Measurements from ENCODE around the gene EIF4B.

Gene EIF4B

GRCh38 chr12:53086361-53086760 is 80.1 kb downstream of the EIF4B start:
- no peaks in the 10 kb centered on the region for H3K9me3 ChIP-seq (ENCODE audit: insufficient read depth, low read length, severe bottlenecking)
- H3K4me3 ChIP-seq (ENCODE audit: low read depth in 1 of 2, low read length in 2 of 2) = no peak overlapping the region
- H3K36me3 ChIP-seq (ENCODE audit: insufficient read depth, low read length) = no peaks in the 10 kb centered on the region
- no peaks in the 10 kb centered on the region for H3K79me2 ChIP-seq (ENCODE audit: insufficient read depth, low read length)
- TF ChIP-seq, protein P1, sequence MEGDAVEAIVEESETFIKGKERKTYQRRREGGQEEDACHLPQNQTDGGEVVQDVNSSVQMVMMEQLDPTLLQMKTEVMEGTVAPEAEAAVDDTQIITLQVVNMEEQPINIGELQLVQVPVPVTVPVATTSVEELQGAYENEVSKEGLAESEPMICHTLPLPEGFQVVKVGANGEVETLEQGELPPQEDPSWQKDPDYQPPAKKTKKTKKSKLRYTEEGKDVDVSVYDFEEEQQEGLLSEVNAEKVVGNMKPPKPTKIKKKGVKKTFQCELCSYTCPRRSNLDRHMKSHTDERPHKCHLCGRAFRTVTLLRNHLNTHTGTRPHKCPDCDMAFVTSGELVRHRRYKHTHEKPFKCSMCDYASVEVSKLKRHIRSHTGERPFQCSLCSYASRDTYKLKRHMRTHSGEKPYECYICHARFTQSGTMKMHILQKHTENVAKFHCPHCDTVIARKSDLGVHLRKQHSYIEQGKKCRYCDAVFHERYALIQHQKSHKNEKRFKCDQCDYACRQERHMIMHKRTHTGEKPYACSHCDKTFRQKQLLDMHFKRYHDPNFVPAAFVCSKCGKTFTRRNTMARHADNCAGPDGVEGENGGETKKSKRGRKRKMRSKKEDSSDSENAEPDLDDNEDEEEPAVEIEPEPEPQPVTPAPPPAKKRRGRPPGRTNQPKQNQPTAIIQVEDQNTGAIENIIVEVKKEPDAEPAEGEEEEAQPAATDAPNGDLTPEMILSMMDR (IDR thresholded peaks at IDR 0.05; ENCODE audit: borderline replicate concordance, extremely low read depth, low read length, poor library complexity, severe bottlenecking) = no peak
- TF ChIP-seq EZH2 (IDR thresholded peaks at IDR 0.05; ENCODE audit: borderline replicate concordance, low read depth, low read length, severe bottlenecking) = no peak
- no peak overlapping the region for H3K4me2 ChIP-seq (ENCODE audit: insufficient read depth, low read length)
- DNase-seq (no peak), ATAC-seq (ENCODE audit: insufficient read depth, low read depth) (no peak)
- H4K20me1 ChIP-seq (ENCODE audit: insufficient read depth, low read length) = no peaks in the 10 kb centered on the region
- H3K4me1 ChIP-seq (ENCODE audit: insufficient read depth, low read length) = no peaks in the 10 kb centered on the region
- H3K27me3 ChIP-seq (ENCODE audit: insufficient read depth, low read length, poor library complexity) = peaks cover 17% of the 10 kb centered on the region
- H3K27ac ChIP-seq (ENCODE audit: low read length) = no peak overlapping the region
- no peak overlapping the region for H3K9ac ChIP-seq (ENCODE audit: low read depth, low read length)
- no peak overlapping the region for H2AFZ ChIP-seq (ENCODE audit: low read depth, low read length)

GRCh38 chr12:53090105-53090504 is 83.8 kb downstream of the EIF4B start:
- Histone ChIP-seq H3K4me3 (ENCODE audit: low read depth in 1 of 2, low read length in 2 of 2) (no peak overlapping the region), H3K36me3 (ENCODE audit: insufficient read depth, low read length) (no peaks in the 10 kb centered on the region), H4K20me1 (ENCODE audit: insufficient read depth, low read length) (no peaks in the 10 kb centered on the region), H3K27ac (ENCODE audit: low read length) (no peak overlapping the region), H3K27me3 (ENCODE audit: insufficient read depth, low read length, poor library complexity) (peaks cover 22% of the 10 kb centered on the region), H3K79me2 (ENCODE audit: insufficient read depth, low read length) (no peaks in the 10 kb centered on the region), H3K4me2 (ENCODE audit: insufficient read depth, low read length) (no peak overlapping the region), H2AFZ (ENCODE audit: low read depth, low read length) (no peak overlapping the region), H3K9ac (ENCODE audit: low read depth, low read length) (no peak overlapping the region), H3K4me1 (ENCODE audit: insufficient read depth, low read length) (no peaks in the 10 kb centered on the region), H3K9me3 (ENCODE audit: insufficient read depth, low read length, severe bottlenecking) (no peaks in the 10 kb centered on the region)
- no peak for DNase-seq
- ATAC-seq (ENCODE audit: insufficient read depth, low read depth) = no peak
- TF ChIP-seq, protein P1 (IDR thresholded peaks at IDR 0.05; ENCODE audit: borderline replicate concordance, extremely low read depth, low read length, poor library complexity, severe bottlenecking) = no peak
- no peak for TF ChIP-seq EZH2 (IDR thresholded peaks at IDR 0.05; ENCODE audit: borderline replicate concordance, low read depth, low read length, severe bottlenecking)

DNA sequence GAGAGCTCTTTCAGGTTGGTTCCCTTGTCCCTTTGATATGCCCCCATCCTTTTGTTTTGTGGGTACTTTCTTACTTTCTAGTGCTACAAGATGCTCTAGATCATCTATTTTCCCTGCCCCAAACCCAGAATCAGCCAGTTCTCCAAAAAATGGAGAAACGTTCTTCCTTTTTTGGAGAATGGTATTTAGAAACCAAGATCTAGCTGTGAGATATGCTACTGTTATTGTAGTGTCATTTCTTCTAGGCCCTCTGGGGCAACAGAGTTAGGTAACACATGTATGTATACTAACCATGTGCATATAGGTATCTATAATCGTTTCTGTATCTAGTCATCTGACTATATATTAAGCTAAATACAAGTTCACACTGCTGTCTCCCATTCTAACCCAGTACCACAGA is 84.3 kb downstream of the EIF4B start:
- Histone ChIP-seq H3K4me3 (ENCODE audit: low read depth in 1 of 2, low read length in 2 of 2) (no peak overlapping the region), H3K9ac (ENCODE audit: low read depth, low read length) (no peak overlapping the region), H3K27ac (ENCODE audit: low read length) (no peak overlapping the region), H3K4me1 (ENCODE audit: insufficient read depth, low read length) (no peaks in the 10 kb centered on the region), H3K9me3 (ENCODE audit: insufficient read depth, low read length, severe bottlenecking) (no peaks in the 10 kb centered on the region), H2AFZ (ENCODE audit: low read depth, low read length) (no peak overlapping the region), H3K27me3 (ENCODE audit: insufficient read depth, low read length, poor library complexity) (peaks cover 22% of the 10 kb centered on the region), H3K79me2 (ENCODE audit: insufficient read depth, low read length) (no peaks in the 10 kb centered on the region), H3K36me3 (ENCODE audit: insufficient read depth, low read length) (no peaks in the 10 kb centered on the region), H4K20me1 (ENCODE audit: insufficient read depth, low read length) (no peaks in the 10 kb centered on the region), H3K4me2 (ENCODE audit: insufficient read depth, low read length) (no peak overlapping the region)
- ATAC-seq (ENCODE audit: insufficient read depth, low read depth) (no peak), DNase-seq (no peak)
- TF ChIP-seq, protein P1 (IDR thresholded peaks at IDR 0.05; ENCODE audit: borderline replicate concordance, extremely low read depth, low read length, poor library complexity, severe bottlenecking) = no peak
- TF ChIP-seq EZH2 (IDR thresholded peaks at IDR 0.05; ENCODE audit: borderline replicate concordance, low read depth, low read length, severe bottlenecking) = no peak

- ATAC-seq (ENCODE audit: insufficient read depth, low read depth) = no peak
- Histone ChIP-seq H3K9me3 (ENCODE audit: insufficient read depth, low read length, severe bottlenecking) (no peaks in the 10 kb centered on the region), H3K36me3 (ENCODE audit: insufficient read depth, low read length) (no peaks in the 10 kb centered on the region), H3K4me1 (ENCODE audit: insufficient read depth, low read length) (no peaks in the 10 kb centered on the region), H3K79me2 (ENCODE audit: insufficient read depth, low read length) (no peaks in the 10 kb centered on the region), H3K9ac (ENCODE audit: low read depth, low read length) (no peak overlapping the region), H4K20me1 (ENCODE audit: insufficient read depth, low read length) (no peaks in the 10 kb centered on the region), H3K4me2 (ENCODE audit: insufficient read depth, low read length) (no peak overlapping the region), H3K27me3 (ENCODE audit: insufficient read depth, low read length, poor library complexity) (peaks cover 28% of the 10 kb centered on the region), H2AFZ (ENCODE audit: low read depth, low read length) (no peak overlapping the region), H3K27ac (ENCODE audit: low read length) (no peak overlapping the region), H3K4me3 (ENCODE audit: low read depth in 1 of 2, low read length in 2 of 2) (no peak overlapping the region)
- DNase-seq = no peak
- TF ChIP-seq EZH2 (IDR thresholded peaks at IDR 0.05; ENCODE audit: borderline replicate concordance, low read depth, low read length, severe bottlenecking) = no peak
- TF ChIP-seq, protein P1 (IDR thresholded peaks at IDR 0.05; ENCODE audit: borderline replicate concordance, extremely low read depth, low read length, poor library complexity, severe bottlenecking) = no peak
Observed at GRCh38 chr12:53091756-53092155, 85.5 kb downstream of the EIF4B start.
